Skeletal muscle cell (primary cell): Measurements from ENCODE around the gene NKD2.
"Not testable (repeated sequence)": the region's sequence is repeated elsewhere in the genome, so short reads cannot be mapped to it uniquely, and the experiment has no call there.

ENCODE experiments used
- DNase-seq: peaks from one replicate; pipeline ENCODE4 v3.0.0-alpha.2; 2010; ENCODE audit warnings: low read depth
- H3K4me3 ChIP-seq: 2 replicates; pipeline ENCODE4 v1.5.1; 2011; ENCODE audit warnings: low read depth, mild to moderate bottlenecking, control low read depth, low read length, moderate library complexity

NKD2 gene

DNA sequence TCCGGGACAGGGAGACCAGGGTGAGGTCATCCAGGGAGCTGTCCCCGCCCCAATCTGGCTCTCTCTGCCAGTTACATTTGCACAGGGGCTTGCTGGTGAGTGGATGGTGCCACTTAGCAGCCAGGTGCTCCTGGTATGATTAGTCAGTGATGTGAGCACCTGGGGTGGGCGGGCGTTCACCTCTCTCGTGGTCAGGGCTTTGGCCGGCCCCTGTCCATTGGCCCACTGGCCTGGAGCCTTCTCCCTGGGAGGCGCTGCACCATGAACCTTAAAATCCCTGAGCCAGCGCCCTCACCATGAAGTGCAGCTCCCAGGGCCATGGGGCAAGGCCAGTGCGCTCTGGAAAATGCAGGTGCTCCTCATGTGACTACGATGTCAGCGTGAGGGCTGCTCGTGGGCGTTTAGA lies 2.0 kb downstream of the NKD2 start:
- no peak for DNase-seq
- H3K4me3 ChIP-seq, result no peak overlapping the region

DNA sequence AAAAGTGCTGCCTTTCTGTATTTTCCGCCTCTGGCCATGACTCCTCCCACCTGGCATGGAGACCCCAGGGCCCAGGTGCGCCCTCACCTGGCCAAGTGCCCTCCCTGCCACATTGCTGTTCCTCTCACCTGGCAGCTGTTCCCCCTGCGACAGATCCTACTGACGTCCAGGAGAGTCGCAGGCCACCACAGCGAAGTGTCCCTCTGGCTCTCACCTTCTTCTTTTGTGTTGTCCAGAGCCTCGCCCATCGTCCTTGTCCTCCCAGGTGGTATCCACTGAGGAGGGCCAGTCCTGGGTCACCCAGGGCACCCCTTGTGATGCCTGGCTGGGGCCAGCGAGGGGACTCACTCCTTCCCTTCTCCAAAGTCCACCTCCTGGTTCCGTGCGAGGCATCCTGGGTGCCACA lies 2.6 kb downstream of the NKD2 start:
- no peak overlapping the region for H3K4me3 ChIP-seq
- no peak for DNase-seq

DNA sequence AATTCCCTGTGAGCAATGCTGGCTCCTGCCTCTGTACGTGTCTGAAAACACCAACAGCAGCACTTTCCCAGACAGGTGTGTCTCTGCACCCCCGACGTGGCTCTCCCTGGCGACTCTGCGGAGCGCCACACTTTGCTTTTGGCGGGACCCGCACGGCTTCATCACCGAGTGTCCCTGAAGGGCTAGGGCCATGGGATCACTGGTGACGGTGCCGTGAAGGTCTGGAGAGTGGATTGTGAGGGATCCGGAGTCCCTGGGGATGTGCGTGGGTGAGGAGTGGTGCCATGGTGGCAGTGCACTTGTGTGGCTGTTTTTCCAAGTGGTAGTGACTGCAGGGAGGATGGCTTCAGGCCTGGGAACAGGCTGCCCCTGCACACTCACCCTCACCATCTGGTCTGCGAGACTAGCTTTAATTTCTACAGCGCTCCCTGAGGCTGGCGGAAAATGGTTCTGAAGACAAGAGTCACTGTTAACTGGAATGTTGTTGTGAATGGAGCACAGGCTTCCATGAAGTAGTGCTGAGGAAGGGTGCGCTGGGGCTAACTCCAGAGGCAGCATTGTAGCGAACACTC lies 3.2 kb downstream of the NKD2 start:
- no peak overlapping the region for H3K4me3 ChIP-seq
- DNase-seq, result no peak

DNA sequence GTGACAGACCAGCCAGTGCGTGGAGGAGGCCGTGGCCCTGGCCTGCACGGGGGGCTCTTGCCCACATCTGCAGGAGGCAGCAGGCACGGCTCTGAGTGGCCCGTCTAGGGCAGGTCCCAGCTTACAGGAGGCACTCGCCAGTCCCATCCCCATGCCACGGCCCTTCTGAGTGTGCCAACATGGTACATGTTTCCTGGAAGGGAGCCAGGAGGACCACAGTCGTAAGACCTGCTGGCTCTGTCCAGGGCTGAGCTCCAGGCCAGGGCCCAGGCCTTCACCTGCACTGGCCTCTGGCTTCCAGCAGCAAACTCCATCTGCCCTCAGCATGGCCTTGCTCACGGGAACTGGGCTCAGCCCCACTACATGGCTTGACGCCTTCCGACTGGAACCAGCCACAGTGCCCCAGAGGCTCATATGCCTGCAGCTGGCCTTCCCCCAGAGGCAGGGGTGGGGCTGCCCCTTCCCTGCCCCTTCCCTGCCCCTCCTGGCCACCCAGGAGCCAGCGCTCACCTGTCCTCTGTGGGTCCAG lies 3.8 kb downstream of the NKD2 start:
- no peak overlapping the region for H3K4me3 ChIP-seq
- DNase-seq, result no peak

DNA sequence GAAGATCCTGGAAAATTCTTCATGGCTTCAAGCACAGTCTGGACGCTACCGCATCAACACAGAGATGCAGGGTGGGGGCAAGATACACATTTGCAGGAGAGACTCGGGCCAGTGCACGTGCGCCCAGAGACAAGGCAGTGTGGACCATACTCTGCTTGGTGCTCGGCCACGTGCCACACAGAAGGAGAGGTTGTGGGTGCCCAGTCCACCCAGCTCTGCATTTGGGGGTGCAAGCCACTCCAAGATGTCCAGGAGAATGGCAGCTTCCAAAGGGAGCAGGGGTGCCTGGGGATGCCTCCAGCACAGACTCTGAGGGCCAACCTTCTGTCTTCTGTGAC lies 4.3 kb downstream of the NKD2 start:
- no peak for DNase-seq
- no peak overlapping the region for H3K4me3 ChIP-seq

DNA sequence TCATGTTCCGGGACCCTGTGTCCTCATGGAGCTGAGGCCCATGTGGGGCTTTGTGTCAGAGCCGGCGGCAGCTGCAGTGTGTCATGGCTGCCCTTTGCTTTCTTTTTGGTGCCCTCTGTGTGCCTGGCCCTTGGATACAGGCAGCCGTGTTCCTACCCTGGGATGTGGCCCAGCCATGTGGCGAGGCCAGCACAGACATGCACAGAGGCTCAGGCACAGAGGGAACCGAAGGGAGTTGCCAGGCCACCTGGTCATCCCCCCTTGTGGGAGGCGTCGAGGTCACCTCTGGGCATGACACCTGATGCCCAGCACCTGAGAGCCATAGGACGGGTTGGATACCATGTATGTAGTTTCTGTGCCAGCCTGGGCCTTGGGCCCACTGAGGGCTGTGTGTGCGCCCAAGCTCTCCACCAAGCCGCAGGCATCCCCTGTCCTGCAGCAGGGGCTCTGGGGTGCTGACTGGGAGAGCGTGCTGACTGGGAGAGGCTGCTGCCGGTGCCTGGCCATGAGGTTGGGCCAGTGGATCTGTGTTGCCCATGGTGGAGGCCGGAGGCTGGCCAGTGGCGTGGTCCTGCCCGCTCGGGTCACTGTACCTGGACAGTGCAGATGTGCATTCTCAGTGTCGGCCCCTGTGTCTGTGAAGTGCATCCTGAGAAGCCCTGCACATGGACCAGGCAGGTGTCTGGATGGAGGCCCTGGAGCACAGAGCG lies 4.8 kb downstream of the NKD2 start:
- H3K4me3 ChIP-seq, result no peak overlapping the region
- no peak for DNase-seq

DNA sequence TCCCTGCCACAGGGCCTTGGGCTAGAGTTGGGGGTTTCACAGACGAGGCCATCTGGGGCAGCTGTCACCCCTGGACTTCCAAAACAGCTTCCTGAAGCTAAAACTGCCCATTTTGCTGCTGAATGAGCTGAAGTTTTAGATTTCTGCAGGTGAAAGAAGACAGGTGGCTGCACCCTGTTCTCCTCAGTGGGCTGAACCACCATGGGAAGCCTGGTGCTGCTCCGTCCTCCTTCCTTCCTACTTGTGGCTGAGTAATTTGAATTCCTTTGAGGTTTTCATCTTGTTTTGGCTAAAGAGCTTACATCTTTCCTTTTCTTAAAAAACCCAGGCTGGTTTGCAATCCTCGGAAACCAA lies 5.3 kb downstream of the NKD2 start:
- DNase-seq, result no peak
- H3K4me3 ChIP-seq, result no peak overlapping the region

DNA sequence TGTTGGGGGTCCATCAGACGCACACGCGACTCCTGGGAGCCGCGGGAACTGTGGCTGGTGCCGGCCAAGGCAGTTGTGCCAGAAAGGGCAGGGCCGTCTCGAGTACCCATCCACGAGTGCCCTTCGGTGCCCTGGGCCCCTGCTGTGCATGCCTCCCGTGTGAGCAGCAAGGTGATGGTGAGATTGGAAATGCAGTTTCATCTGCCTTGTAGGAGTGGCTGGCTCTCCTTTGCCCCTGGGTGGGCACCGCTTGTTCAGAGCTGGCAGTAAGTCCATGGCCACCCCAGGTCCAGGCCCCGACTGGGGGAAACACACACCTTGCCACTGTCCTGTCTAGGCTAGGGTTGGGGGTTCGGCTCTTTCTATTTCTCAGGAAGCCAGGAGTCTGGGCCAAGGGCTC lies 5.7 kb downstream of the NKD2 start:
- no peak overlapping the region for H3K4me3 ChIP-seq
- no peak for DNase-seq

DNA sequence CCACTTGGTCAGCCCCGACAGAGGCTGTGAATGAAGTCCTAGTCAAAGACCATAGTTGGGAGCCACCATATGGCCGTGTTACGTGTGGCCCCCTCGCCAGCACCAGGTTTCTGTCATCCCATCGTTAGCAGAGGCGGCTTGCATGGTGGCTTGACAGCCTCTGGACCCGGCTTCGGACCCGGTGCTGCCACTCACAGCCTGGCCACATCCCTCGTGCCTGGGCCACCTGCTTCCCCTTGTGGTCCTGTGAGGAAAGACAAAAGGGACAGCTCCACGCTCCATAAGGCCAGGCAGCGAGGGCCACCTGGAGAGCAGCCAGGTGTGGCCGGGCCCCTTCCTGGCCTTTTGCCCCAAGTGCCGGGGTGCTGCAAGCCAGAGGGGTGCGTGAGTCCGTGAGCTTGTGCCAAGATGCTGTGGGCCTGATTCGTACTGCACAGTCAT lies 6.2 kb downstream of the NKD2 start:
- no peak for DNase-seq
- H3K4me3 ChIP-seq, result no peak overlapping the region

DNA sequence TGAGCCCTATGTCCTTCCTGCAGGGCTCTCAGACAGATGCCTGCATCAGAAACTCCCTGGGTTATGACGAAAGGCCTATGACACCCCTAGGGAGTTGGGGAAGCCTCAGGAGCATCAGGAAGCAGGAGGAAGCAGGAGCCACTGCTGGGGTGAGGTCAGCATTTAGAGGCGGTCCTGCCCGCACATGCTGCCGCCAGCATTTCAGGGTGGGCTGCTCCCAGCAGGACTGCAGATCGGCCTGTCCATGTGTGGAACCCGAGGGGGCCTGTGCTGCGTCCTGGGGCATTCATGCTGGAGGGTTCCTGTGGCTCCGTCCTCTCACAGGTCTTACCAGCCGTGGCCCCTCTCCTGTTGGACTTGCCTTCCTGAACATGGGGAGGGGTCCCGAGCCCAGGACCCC lies 6.9 kb downstream of the NKD2 start:
- no peak overlapping the region for H3K4me3 ChIP-seq
- DNase-seq, result no peak

DNA sequence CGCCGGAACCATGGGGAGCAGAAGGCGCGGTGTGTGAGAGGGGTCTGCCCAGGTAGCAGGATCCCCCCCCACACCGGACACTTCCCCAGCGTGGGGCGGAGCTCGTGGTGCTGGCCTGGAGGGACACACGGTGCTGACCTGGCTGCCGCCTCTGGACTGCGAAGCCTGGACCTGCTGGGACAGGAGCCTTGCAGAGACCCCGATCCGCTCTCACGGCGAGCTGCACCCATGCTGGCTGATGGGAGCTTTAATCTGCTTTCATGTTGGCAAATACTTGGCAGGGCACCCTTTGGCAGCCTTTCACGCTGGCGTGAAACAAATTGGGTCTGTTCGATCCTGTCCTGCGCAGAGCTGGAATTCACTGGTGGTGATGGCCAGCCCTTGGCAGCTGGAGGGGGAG lies 7.4 kb downstream of the NKD2 start:
- no peak overlapping the region for H3K4me3 ChIP-seq
- DNase-seq, result no peak

DNA sequence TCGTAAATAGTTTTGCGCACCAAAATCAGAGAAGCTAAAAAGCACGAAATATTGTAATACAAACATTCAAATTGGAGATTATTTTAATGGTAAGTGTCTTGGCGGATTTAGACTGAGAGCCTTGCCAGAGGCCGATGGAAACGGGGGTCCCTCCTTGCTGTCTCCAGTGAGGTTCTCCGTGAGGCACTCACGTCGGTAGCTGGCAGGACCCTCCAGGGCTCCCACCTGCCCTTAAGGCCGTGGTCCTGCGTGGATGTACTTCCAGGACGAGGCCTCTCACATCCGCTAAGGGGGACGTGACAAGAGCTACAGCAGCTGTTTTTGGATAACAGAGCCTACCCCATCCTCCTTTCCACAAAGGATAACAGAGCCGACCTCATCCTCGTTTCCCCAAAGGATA lies 7.9 kb downstream of the NKD2 start:
- no peak overlapping the region for H3K4me3 ChIP-seq
- DNase-seq, result no peak

DNA sequence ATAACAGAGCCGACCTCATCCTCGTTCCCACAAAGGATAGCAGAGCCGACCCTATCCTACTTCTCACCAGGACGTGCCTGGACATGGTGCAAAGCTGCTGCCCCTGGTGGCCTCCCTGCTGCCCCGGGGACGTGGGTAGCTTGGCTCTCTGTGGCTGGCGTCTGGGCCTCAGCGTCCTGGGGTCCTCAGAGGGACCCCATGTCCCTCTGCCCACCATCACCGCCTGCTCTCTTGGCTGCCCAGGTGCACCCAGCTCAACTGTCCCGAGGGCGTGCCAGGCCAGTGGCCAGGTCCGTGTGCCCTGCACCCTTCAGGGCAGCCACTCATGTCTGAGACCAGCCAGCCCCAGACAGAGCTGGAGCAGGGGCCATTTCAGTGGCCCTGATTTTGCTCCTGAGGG lies 8.5 kb downstream of the NKD2 start:
- H3K4me3 ChIP-seq, result no peak overlapping the region
- DNase-seq, result no peak

DNA sequence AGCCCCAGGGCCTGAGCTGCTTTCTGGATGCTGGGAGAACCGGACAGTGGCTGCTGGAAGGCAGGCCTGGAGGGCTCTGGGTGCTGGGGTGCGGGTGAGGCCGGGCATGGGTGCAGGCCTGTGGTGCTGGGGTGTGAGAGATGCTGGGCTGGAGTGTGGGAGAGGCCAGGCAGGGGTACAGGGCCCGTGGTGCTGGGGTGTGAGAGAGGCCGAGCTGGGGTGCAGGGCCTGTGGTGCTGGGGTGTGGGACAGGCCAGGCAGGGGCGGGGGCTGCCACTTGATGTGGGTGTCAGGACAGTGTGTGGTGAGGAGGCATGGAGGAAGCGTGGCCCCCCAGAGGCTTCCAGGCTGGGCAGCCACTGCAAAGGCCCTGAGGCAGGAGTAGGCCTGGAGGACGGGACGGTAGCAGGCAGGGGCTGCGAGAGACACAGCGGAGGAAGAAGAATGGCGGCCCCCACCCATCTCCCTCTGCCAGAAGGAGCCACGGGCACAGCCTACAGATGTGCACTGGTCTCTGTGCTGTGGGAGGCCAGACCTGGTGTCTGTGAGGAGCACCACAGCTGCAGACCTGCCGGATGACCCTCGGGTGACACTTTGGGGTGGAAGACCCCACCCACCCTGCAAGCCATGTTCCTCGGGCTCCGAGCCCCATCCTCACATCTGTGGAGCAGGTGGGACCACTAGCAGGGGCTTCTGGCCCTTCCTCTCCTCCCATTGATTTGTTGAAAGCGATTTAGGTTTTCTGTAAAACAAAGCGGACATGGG lies 9.3 kb downstream of the NKD2 start:
- DNase-seq, result no peak
- H3K4me3 ChIP-seq, result no peak overlapping the region

DNA sequence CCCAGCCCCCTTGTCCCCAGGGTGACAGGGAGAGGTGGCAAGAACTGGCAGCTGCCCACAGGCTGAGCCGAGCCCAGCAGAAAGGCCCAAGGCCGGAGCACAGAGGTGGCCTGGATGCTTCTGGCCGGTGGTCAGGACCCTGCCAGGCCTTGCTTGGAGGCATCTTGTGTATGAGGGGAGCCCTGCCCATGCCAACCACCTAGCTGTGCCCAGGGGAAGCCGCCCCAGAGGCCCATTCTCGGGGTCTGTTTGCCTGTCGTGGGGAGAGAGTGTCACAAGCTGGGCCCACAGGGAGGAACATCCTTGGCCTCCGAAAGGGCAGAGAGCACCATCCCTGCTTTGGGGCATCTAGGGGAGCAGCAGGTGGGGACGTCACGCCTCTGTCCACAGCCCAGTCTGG lies 10.0 kb downstream of the NKD2 start:
- DNase-seq, result no peak
- H3K4me3 ChIP-seq, result no peak overlapping the region

DNA sequence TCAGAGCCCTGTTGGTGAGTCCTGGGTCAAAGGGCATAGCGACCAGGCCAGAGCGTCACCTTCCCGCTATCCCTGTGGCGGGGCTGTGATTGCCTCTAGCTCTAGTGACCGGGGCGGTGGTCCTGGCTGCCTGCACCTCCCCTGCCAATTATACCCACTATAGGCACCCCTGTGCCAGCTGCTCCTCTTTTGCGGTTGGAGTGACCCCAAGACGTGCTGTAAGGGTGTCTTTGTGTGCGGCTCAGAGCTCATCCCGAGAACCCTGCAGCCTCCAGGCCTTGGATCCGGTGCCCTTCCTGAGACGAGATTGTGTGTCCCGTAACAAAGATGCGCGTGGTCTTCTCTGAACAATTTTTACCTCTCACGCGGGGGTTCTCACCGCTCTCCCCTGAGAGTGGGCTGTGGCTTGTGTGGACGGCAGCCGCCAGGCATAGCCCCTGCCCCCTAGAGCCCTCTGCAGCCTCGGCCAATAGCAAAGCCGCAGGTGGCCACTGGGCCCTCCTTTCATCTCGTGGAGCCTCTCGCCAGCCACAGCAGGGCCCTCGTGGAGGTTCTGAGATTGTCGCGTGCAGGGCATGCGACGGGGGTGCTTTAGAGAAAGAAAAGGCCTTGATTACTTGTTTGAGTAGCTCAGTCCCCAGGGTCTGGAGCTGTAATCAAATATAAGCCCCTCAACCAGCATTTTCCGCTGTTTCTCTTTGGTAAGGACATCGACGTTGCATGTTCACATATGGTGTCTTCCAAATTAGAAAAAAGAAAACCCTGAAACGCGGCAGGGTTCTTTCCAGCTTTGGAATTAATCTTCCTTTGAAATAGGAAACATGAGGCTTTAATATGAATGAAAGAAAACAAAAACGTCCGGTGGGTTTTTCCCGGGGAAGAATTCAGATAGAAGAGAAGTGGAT lies 10.7 kb downstream of the NKD2 start:
- DNase-seq, result no peak

DNA sequence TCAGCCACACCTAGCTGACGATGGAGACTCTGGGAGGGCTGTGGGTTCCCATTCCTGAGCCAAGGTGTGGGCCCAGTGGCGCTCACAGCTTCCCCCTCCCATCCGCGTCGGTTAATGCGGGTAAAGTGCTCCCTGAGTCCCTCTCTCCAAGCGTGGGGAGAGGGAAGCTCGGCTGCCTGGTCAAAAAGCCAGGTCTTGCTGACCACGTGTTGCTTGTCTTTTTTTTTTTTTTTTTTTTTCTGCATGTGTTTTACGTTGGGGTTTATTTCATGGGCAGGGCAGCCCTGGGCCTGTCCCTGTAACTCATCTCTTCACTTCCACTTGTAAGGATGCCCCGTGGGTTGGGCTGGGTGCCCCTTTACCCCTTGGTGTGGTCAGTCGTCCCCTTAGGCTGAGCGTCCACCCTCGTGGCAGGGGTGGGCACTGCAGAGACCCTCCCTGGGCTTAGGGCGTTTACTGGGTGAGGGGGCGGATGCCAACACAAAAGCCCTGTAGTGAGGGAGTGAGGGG lies 11.9 kb downstream of the NKD2 start:
- no peak for DNase-seq

More for the DNA sequence above, 10.7 kb downstream of the NKD2 start:
- H3K4me3 ChIP-seq, result no peak overlapping the region

DNA sequence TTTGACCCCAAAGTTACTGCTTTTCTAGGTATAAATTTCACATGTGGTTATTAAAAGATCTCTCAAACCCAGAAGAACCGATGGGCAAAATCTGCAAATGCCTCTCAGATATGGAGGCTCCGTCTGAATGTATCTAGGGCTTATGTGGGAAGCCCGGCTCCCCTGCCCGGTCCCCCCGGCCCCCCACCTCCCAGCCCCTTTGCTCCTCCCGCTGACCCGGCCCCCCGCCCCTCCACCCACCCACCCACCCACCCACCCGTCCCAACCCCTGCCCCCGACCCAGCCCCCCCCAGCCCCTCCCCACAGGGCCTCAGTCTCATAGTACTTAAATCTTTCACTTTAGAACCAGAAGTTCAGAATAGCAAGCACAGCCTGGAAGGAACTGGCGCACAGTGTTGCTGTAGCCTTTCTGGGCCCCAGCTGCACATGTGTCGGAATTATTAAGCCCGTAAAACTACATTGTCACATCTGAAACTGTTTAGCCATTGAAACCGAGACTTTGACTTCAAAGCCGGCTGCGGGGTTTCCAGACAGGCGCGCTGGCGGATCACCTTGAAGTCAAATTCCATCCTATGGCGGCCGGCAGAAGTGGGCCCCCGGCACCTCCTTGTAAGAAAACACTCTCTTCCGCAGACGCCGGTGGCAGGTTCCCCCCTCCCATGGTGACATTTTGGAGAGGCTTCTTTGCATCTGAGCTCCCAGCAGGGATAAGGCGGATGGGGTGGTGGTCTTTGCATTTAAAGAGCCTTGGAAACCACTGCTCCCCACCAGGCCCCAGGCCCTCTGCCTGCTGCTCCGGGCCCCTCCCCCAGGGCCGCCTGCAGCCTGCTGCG lies 12.8 kb downstream of the NKD2 start:
- H3K4me3 ChIP-seq, result no peak overlapping the region
- no peak for DNase-seq

More for the DNA sequence above, 11.9 kb downstream of the NKD2 start:
- no peak overlapping the region for H3K4me3 ChIP-seq

DNA sequence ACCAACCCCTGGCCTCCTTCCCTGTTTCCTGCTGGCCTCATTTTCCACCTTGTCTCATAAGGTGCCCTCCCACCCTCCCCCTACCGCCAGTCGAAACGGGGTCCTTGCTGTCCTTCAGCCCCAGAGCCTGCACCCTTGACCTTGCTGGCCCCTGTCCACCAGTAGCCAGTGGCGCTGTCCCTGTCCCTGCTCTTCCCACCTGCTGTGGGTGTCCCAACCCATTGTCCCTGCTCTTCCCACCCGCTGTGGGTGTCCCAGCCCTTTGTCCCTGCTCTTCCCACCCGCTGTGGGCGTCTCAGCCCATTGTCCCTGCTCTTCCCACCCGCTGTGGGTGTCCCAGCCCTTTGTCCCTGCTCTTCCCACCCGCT lies 13.4 kb downstream of the NKD2 start:
- H3K4me3 ChIP-seq, DNase-seq: not testable (repeated sequence)
